Endothelial cell (in vitro differentiated cells): Measurements from ENCODE around the gene SPTB. TPM values are rescaled to one million over a fixed set of nuclear protein-coding genes. Genes with fewer than 3 reads are reported as not detected.

Experiments
- DNase-seq: peaks from one replicate; pipeline ENCODE4 v3.0.0; 2021; ENCODE audit warnings: low spot score
- H3K27ac Mint-ChIP-seq: one replicate; pipeline ENCODE4 v1.8.0; 2021; ENCODE audit warnings: mixed read lengths, inconsistent platforms; ENCODE audit not compliant: unreplicated experiment
- H3K27me3 Mint-ChIP-seq: one replicate; pipeline ENCODE4 v1.8.0; 2021; ENCODE audit warnings: mild to moderate bottlenecking, moderate library complexity, mixed read lengths, inconsistent platforms; ENCODE audit not compliant: unreplicated experiment
- H3K36me3 Mint-ChIP-seq: one replicate; pipeline ENCODE4 v1.8.0; 2021; ENCODE audit warnings: mild to moderate bottlenecking, low read depth, mixed read lengths, inconsistent platforms; ENCODE audit not compliant: unreplicated experiment
- H3K4me1 Mint-ChIP-seq: one replicate; pipeline ENCODE4 v1.8.0; 2021; ENCODE audit warnings: mild to moderate bottlenecking, mixed read lengths, inconsistent platforms; ENCODE audit not compliant: unreplicated experiment
- H3K4me3 Mint-ChIP-seq: one replicate; pipeline ENCODE4 v1.8.0; 2021; ENCODE audit warnings: mild to moderate bottlenecking, mixed read lengths, inconsistent platforms; ENCODE audit not compliant: unreplicated experiment
- H3K9me3 Mint-ChIP-seq: one replicate; pipeline ENCODE4 v1.8.0; 2021; ENCODE audit warnings: mixed read lengths, inconsistent platforms; ENCODE audit not compliant: unreplicated experiment
- total RNA-seq: library from RNA; stranded (reverse); fragmentation: NEBNext Ultra II Directional; extraction: Animal tissue kit (Norgen Biotek cat#: 25700); gene quantifications from one replicate; pipeline ENCODE4 v1.2.1, GENCODE V29; 2021; ENCODE audit not compliant: unreplicated experiment
- TF ChIP-seq, protein P1 (sequence below): fragments of 200-600 bp; sonication (generic); IDR thresholded peaks from one replicate; pipeline ENCODE4 v1.5.0; 2021; ENCODE audit warnings: antibody characterized with exemption; ENCODE audit not compliant: unreplicated experiment

SPTB gene
- total RNA-seq, 1 donor from 2014 or later: 0.08 TPM

- H3K4me3 Mint-ChIP-seq: peak overlapping the region; percentile 51
- H3K4me1 Mint-ChIP-seq: peaks cover 25% of the 10 kb centered on the region
- peak; percentile 82 for DNase-seq
- no peaks in the 10 kb centered on the region for H3K36me3 Mint-ChIP-seq
- no peaks in the 10 kb centered on the region for H3K9me3 Mint-ChIP-seq
- TF ChIP-seq, protein P1, sequence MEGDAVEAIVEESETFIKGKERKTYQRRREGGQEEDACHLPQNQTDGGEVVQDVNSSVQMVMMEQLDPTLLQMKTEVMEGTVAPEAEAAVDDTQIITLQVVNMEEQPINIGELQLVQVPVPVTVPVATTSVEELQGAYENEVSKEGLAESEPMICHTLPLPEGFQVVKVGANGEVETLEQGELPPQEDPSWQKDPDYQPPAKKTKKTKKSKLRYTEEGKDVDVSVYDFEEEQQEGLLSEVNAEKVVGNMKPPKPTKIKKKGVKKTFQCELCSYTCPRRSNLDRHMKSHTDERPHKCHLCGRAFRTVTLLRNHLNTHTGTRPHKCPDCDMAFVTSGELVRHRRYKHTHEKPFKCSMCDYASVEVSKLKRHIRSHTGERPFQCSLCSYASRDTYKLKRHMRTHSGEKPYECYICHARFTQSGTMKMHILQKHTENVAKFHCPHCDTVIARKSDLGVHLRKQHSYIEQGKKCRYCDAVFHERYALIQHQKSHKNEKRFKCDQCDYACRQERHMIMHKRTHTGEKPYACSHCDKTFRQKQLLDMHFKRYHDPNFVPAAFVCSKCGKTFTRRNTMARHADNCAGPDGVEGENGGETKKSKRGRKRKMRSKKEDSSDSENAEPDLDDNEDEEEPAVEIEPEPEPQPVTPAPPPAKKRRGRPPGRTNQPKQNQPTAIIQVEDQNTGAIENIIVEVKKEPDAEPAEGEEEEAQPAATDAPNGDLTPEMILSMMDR: peak; percentile 91
- peaks cover 19% of the 10 kb centered on the region for H3K27me3 Mint-ChIP-seq
- no peak overlapping the region for H3K27ac Mint-ChIP-seq
Observed at GRCh38 chr14:64764641-64765520, 114.8 kb downstream of the SPTB start.

DNA sequence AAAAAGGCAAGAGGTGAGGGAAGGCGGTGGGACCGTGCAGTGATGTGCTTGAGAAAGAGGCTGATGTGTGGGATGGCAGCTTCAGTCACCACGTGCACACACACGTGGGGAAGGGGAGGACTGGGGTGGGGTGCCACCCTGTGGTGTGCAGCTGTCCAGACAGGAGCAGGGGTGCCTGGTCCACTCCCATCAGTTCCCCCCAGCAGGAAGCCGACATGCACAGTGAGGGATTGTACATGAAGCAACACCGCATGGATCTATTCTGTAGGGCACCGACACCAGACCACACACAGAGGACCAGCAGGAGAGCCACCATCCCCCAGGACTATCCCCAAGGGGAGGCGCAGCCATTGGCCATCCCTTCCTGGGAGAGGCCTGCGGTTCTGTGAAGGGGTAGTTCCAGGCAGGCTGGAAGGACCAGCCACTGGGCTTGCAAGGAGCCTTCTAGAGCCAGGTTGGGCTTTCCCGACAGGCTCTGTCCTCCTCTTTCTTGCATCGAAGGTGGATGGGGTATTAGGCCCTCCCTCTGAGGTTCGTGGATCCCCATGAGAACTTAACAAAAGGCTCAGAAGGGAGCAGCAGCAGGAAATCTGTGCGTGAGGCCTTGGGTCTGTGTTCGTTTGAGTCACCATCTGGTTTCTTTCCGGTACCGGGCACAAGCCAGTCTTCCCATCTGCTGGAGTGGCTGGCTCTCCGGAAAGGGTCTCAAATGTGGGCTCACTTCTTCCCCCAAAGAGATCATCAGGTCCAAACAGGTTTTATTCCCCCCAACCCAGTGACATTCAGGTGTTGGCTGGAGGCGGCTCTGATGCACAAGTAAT lies 115.7 kb downstream of the SPTB start:
- Mint-ChIP-seq H3K36me3 (no peaks in the 10 kb centered on the region), H3K9me3 (no peaks in the 10 kb centered on the region), H3K27me3 (peaks cover 18% of the 10 kb centered on the region), H3K27ac (peak overlapping the region; percentile 64), H3K4me3 (peak overlapping the region; percentile 51), H3K4me1 (peaks cover 25% of the 10 kb centered on the region)
- TF ChIP-seq, protein P1: no peak
- DNase-seq: no peak

- no peak overlapping the region for H3K4me3 Mint-ChIP-seq
- TF ChIP-seq, protein P1: no peak
- H3K9me3 Mint-ChIP-seq: no peaks in the 10 kb centered on the region
- no peak for DNase-seq
- peak overlapping the region; percentile 64 for H3K27ac Mint-ChIP-seq
- no peaks in the 10 kb centered on the region for H3K36me3 Mint-ChIP-seq
- peaks cover 25% of the 10 kb centered on the region for H3K4me1 Mint-ChIP-seq
- H3K27me3 Mint-ChIP-seq: peaks cover 17% of the 10 kb centered on the region
Observed at GRCh38 chr14:64763085-64763782, 116.5 kb downstream of the SPTB start.

DNA sequence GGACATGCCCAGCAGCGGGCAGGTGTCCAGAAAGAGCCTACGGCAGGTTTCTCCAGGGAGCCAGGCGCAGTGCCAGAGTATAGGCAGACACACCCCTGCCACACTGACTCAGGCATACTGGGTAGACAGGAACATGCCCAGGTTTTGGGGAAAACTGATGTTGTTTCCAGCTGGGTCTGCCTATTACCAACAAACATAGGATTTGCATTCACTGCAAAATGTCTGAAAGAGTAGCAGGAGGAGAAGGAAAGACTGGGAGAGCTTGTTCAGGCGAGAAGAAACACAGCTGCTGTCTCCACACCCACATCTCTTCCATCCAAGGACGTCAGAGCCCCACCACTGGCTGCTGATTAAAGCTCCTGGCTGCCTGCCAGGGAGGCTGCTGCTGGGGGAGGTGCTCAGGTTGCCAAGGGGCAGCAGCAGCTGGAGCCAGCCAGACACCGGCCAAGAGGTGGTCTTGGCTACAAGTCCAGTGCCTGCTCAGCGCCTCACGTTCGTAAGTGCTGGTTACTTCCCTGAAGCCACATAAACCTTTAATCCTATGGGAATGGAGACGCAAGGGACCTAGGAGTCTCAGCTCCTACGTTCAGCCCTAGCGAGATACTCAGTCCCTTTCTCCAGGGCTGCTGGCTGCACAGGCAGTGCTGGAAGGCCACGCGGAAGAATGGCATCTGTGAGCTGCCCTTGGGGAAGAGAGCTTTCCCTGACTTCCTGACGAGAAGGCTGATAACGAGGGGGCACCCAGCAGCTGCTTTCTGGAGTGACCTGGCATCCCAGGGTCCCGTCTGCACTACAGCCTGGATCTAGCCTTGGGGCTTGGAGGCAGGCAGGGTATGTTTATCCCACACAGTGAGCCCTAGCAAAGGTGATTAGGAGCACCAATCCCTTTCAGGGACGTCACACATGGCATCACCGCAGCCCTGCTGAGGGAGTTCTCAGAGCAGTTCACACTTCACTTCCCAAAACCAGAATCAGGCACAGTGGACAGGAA lies 117.4 kb downstream of the SPTB start:
- Mint-ChIP-seq H3K27ac (peak overlapping the region; percentile 40), H3K4me1 (peaks cover 23% of the 10 kb centered on the region), H3K9me3 (no peaks in the 10 kb centered on the region), H3K36me3 (no peaks in the 10 kb centered on the region), H3K27me3 (peaks cover 14% of the 10 kb centered on the region), H3K4me3 (no peak overlapping the region)
- TF ChIP-seq, protein P1: no peak
- no peak for DNase-seq
